GM12878 (cell line): ENCODE data around the gene DENND2C. TPM values are rescaled to one million over a fixed set of nuclear protein-coding genes. Genes with fewer than 3 reads are reported as not detected.

Source experiments
- CBX5 ChIP-seq: sonication (generic); IDR thresholded peaks from 2 replicates; pipeline ENCODE4 v1.6.1; 2016; ENCODE audit warnings: low read depth, moderate library complexity, mild to moderate bottlenecking, inconsistent platforms
- CREB1 ChIP-seq: IDR thresholded peaks from 2 replicates; pipeline ENCODE4 v1.6.1; 2012; ENCODE audit warnings: low read depth, mild to moderate bottlenecking, inconsistent platforms
- HDAC2 ChIP-seq: fragments of 200-600 bp; sonication (generic); IDR thresholded peaks from 2 replicates; pipeline ENCODE4 v1.6.1; 2017
- IKZF2 ChIP-seq, 2 experiments: fragments of 450-650 bp; IDR thresholded peaks; 2 replicates each; pipeline ENCODE4 v1.6.1; 2017; ENCODE audit warnings: mild to moderate bottlenecking in 2 of 2, moderate library complexity in 2 of 2
- IRF4 ChIP-seq: IDR thresholded peaks from 2 replicates; pipeline ENCODE4 v1.6.1; 2011; ENCODE audit warnings: low read depth, low read length
- JUNB ChIP-seq: IDR thresholded peaks from 2 replicates; pipeline ENCODE4 v1.6.1; 2016; ENCODE audit warnings: antibody characterized with exemption, mild to moderate bottlenecking
- LARP7 ChIP-seq: fragments of 450-650 bp; IDR thresholded peaks from 2 replicates; pipeline ENCODE4 v1.6.1; 2017; ENCODE audit warnings: mild to moderate bottlenecking
- MEF2A ChIP-seq: IDR thresholded peaks from 2 replicates; pipeline ENCODE4 v1.6.1; 2011; ENCODE audit warnings: low read depth, mild to moderate bottlenecking, low read length, moderate library complexity; ENCODE audit not compliant: insufficient read depth
- NRF1 ChIP-seq: conservative IDR thresholded peaks from 2 replicates; pipeline ENCODE4 v1.6.1; 2011; ENCODE audit warnings: mild to moderate bottlenecking, low read depth, low read length, improper control_type of control experiment
- PML ChIP-seq: IDR thresholded peaks from 2 replicates; pipeline ENCODE4 v1.6.1; 2012; ENCODE audit warnings: low read length, inconsistent platforms
- POLR2AphosphoS2 ChIP-seq: IDR thresholded peaks from 2 replicates; pipeline ENCODE4 v1.6.1; 2011; ENCODE audit warnings: low read depth, mild to moderate bottlenecking, low read length, improper control_type of control experiment, moderate library complexity
- RFX5 ChIP-seq: IDR thresholded peaks from 2 replicates; pipeline ENCODE4 v1.6.1; 2011; ENCODE audit warnings: low read depth, low read length, improper control_type of control experiment
- RUNX3 ChIP-seq: IDR thresholded peaks from 2 replicates; pipeline ENCODE4 v1.6.1; 2012; ENCODE audit warnings: low read length, inconsistent platforms
- SMAD5 ChIP-seq: IDR thresholded peaks from 2 replicates; pipeline ENCODE4 v1.6.1; 2016; ENCODE audit warnings: antibody characterized with exemption, low read depth
- SMC3 ChIP-seq: IDR thresholded peaks from 2 replicates; pipeline ENCODE4 v1.6.1; 2011; ENCODE audit warnings: low read length, improper control_type of control experiment, borderline replicate concordance
- SREBF2 ChIP-seq: IDR thresholded peaks from 2 replicates; pipeline ENCODE4 v1.6.1; 2012; ENCODE audit warnings: mild to moderate bottlenecking, low read length
- ZNF217 ChIP-seq: fragments of 450-650 bp; IDR thresholded peaks from 2 replicates; pipeline ENCODE4 v1.6.1; 2017; ENCODE audit warnings: antibody characterized with exemption, mild to moderate bottlenecking
- ZNF274 ChIP-seq: IDR thresholded peaks from one replicate; pipeline ENCODE4 v1.8.0; 2011; ENCODE audit not compliant: insufficient read length, insufficient read depth
- ZZZ3 ChIP-seq: IDR thresholded peaks from 2 replicates; pipeline ENCODE4 v1.6.1; 2011; ENCODE audit warnings: low read depth; ENCODE audit not compliant: control insufficient read depth, insufficient read length
- polyA plus RNA-seq, 11 experiments: library from polyadenylated mRNA; depleted of rRNA in 4 of 11; unstranded in 6 of 11; stranded (reverse) in 5 of 11; fragments of >200 nt; fragmentation: Nextera tagmentation in 4 of 11; fragmentation: Illumina TruSeq in 1 of 11; extraction: Ambion mirVana in 4 of 11; extraction: Trizol in 1 of 11; gene quantifications; 1 replicate in 1 of 11; 2 replicates in 10 of 11; pipeline versions ENCODE4 v1.2.1 to v1.2.3, GENCODE V29; 2011 to 2016; ENCODE audit warnings: inconsistent platforms in 2 of 11, missing spikeins in 2 of 11, low read depth in 1 of 11
- total RNA-seq, 4 experiments: library from RNA; depleted of rRNA in 3 of 4; stranded (reverse); fragments of >200 nt in 3 of 4; fragmentation: Illumina TruSeq in 1 of 4; extraction: Trizol in 1 of 4; gene quantifications; 2 replicates each; pipeline versions ENCODE4 v1.2.1 to v1.2.3, GENCODE V29; 2013 to 2021
- TF ChIP-seq, protein P1 (sequence below): fragments of 450-650 bp; IDR thresholded peaks from 2 replicates; pipeline ENCODE4 v1.6.1; 2017; ENCODE audit warnings: borderline replicate concordance
- TF ChIP-seq, protein P2 (sequence below): fragments of 450-650 bp; IDR thresholded peaks from 2 replicates; pipeline ENCODE4 v1.6.1; 2016; ENCODE audit warnings: mild to moderate bottlenecking
- TF ChIP-seq, protein P3 (sequence below): IDR thresholded peaks from 2 replicates; pipeline ENCODE4 v1.6.1; 2012; ENCODE audit warnings: low read depth, low read length, improper control_type of control experiment
- TF ChIP-seq, protein P4 (sequence below): IDR thresholded peaks from 2 replicates; pipeline ENCODE4 v1.6.1; 2012; ENCODE audit warnings: low read length, inconsistent platforms
- TF ChIP-seq, protein P5 (sequence below): fragments of 150-350 bp; IDR thresholded peaks from 2 replicates; pipeline ENCODE4 v1.6.1; 2014; ENCODE audit warnings: mild to moderate bottlenecking, low read depth, low read length

The DENND2C gene
- total and polyA plus RNA-seq, 10 of the 15 experiments (the other 5 are each of a cell fraction or from before 2014, with no cell fraction given) = 0.01 to 0.10 (median 0.06) TPM; not detected in 3

DNA sequence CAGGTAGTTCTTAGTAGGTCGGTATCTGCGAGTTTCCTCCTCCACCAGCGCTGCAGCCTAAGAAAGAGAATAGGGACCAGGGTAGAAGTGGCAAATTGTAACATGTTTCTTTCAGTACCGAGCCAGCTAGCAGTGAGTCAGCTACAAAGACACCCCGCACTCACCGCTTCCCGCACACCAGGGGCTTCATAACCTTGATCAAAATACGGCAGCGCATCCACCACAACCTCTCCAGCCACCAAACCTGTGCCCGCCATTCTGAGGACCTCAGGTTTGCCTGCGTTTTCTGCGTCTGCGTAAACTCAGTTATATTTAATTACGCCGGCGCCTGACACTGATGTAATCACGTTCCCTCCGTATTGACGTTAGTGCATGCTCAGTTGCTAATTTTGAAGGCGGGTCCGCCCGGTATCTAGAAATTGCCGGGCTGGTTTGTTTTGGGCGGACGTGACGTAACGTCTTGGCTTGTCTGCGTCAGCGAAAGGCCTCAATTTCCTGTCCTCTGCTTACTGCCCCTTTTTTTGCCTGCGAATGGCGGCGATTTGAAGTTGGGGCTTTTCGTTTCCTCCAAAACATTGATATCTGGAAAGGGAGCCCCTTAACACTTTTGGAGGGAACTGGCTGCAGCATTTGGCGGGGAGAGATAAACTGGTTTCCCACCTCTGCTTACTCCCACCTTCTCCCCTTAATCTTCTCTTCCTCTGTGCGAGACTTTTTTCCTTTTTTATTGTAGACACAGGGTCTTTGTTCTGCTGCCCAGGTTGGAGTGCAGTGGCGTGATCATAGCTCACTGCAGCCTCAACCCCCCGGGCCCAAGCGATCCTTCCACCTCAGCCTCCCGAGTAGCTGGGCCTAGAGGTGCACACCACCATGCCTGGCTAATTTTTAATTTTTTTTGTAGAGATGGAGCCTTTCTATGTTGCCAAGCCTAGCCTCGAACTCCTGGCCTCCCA is 88.2 kb downstream of the DENND2C start, which contains the start of gene BCAS2 (continued):
- TF ChIP-seq RFX5 (peak; percentile 43; the same call in 1 of the 2 replicates), NRF1 (0 out of 2 replicates have a peak, but pooled peaks have one; percentile 12), RUNX3 (peak; percentile 67), SREBF2 (no peak), CBX5 (no peak), POLR2AphosphoS2 (peak; percentile 84), CREB1 (peak; percentile 99), JUNB (no peak; the same call in 1 of the 2 replicates), ZZZ3 (no peak), ZNF274 (no peak), LARP7 (no peak), PML (peak; percentile 93), MEF2A (0 out of 2 replicates have a peak, but pooled peaks have one; percentile 11), SMAD5 (peak; percentile 94), ZNF217 (no peak), IKZF2 (IDR thresholded peaks at IDR 0.05) (no peak), SMC3 (0 out of 2 replicates have a peak, but pooled peaks have one; percentile 16), HDAC2 (no peak), IRF4 (no peak)
- TF ChIP-seq, protein P1, sequence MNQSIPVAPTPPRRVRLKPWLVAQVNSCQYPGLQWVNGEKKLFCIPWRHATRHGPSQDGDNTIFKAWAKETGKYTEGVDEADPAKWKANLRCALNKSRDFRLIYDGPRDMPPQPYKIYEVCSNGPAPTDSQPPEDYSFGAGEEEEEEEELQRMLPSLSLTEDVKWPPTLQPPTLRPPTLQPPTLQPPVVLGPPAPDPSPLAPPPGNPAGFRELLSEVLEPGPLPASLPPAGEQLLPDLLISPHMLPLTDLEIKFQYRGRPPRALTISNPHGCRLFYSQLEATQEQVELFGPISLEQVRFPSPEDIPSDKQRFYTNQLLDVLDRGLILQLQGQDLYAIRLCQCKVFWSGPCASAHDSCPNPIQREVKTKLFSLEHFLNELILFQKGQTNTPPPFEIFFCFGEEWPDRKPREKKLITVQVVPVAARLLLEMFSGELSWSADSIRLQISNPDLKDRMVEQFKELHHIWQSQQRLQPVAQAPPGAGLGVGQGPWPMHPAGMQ = no peak
- TF ChIP-seq, protein P2, sequence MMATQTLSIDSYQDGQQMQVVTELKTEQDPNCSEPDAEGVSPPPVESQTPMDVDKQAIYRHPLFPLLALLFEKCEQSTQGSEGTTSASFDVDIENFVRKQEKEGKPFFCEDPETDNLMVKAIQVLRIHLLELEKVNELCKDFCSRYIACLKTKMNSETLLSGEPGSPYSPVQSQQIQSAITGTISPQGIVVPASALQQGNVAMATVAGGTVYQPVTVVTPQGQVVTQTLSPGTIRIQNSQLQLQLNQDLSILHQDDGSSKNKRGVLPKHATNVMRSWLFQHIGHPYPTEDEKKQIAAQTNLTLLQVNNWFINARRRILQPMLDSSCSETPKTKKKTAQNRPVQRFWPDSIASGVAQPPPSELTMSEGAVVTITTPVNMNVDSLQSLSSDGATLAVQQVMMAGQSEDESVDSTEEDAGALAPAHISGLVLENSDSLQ = peak; percentile 84
- TF ChIP-seq, protein P3, sequence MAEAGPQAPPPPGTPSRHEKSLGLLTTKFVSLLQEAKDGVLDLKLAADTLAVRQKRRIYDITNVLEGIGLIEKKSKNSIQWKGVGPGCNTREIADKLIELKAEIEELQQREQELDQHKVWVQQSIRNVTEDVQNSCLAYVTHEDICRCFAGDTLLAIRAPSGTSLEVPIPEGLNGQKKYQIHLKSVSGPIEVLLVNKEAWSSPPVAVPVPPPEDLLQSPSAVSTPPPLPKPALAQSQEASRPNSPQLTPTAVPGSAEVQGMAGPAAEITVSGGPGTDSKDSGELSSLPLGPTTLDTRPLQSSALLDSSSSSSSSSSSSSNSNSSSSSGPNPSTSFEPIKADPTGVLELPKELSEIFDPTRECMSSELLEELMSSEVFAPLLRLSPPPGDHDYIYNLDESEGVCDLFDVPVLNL = 0 out of 2 replicates have a peak, but pooled peaks have one; percentile 57
- TF ChIP-seq, protein P4, sequence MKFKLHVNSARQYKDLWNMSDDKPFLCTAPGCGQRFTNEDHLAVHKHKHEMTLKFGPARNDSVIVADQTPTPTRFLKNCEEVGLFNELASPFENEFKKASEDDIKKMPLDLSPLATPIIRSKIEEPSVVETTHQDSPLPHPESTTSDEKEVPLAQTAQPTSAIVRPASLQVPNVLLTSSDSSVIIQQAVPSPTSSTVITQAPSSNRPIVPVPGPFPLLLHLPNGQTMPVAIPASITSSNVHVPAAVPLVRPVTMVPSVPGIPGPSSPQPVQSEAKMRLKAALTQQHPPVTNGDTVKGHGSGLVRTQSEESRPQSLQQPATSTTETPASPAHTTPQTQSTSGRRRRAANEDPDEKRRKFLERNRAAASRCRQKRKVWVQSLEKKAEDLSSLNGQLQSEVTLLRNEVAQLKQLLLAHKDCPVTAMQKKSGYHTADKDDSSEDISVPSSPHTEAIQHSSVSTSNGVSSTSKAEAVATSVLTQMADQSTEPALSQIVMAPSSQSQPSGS = peak; percentile 84
- TF ChIP-seq, protein P5, sequence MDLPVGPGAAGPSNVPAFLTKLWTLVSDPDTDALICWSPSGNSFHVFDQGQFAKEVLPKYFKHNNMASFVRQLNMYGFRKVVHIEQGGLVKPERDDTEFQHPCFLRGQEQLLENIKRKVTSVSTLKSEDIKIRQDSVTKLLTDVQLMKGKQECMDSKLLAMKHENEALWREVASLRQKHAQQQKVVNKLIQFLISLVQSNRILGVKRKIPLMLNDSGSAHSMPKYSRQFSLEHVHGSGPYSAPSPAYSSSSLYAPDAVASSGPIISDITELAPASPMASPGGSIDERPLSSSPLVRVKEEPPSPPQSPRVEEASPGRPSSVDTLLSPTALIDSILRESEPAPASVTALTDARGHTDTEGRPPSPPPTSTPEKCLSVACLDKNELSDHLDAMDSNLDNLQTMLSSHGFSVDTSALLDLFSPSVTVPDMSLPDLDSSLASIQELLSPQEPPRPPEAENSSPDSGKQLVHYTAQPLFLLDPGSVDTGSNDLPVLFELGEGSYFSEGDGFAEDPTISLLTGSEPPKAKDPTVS = no peak
